Measurements from ENCODE around the gene COLEC11.
"Not testable (repeated sequence)": the region's sequence is repeated elsewhere in the genome, so short reads cannot be mapped to it uniquely, and the experiment has no call there.

Gene COLEC11

GRCh38 chr2:3635975-3636327 is 41.0 kb downstream of the COLEC11 start:
- DNase-seq (ENCODE audit: low read depth, low spot score); H3K27ac ChIP-seq: not testable (repeated sequence)

DNA sequence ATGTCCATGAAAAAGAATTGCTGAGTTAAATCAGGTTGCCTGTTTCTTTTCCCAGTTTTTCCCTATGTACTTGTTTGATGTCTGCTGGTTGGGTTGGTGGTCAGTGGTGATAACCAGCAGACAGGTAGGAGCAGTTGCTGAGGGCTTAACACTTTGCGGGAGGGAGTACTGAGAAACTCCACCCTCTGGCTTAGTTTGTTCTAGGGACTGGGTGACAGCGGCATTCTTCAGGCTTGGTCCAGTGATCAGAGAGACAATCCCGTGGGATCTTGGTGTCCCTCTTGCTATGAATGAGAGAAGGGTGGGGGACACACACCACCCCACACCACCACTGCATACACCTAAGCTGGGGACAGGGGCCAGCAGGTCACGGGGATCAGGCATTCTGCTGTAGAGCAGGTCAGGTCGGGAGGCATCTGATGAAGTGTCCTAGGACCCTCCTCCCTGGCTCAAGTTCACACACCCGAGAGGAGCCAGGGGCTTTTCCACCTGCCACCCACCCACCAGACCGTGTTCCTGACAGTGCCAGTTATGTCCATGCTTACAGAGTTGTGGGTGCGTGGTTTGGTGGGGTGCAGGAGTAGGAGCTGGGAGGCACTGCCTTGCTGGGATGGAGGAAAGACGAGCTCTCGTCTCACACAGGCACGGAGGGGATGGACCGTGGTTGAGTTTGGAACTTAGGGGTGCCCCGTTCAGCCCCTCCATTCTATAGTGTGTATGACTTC is 41.8 kb downstream of the COLEC11 start:
- DNase-seq (ENCODE audit: low read depth, low spot score): no peak
- H3K27ac ChIP-seq: no peak overlapping the region

DNA sequence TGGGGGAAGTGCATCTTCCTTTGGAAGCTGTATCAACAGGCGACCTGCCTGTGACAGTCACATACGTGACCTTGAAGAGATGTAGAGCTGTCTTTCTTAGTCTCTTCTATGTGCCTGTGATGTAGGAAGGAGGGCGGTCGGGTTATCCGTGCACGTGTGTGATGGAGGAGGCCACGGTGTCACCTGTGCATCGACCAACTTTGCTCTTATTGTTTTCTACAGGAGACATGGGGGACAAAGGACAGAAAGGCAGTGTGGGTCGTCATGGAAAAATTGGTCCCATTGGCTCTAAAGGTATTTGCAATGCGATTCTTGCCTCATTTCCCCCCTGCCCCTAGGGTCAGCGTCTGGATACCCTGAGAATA is 42.4 kb downstream of the COLEC11 start:
- H3K27ac ChIP-seq: no peak overlapping the region
- no peak for DNase-seq (ENCODE audit: low read depth, low spot score)

DNA sequence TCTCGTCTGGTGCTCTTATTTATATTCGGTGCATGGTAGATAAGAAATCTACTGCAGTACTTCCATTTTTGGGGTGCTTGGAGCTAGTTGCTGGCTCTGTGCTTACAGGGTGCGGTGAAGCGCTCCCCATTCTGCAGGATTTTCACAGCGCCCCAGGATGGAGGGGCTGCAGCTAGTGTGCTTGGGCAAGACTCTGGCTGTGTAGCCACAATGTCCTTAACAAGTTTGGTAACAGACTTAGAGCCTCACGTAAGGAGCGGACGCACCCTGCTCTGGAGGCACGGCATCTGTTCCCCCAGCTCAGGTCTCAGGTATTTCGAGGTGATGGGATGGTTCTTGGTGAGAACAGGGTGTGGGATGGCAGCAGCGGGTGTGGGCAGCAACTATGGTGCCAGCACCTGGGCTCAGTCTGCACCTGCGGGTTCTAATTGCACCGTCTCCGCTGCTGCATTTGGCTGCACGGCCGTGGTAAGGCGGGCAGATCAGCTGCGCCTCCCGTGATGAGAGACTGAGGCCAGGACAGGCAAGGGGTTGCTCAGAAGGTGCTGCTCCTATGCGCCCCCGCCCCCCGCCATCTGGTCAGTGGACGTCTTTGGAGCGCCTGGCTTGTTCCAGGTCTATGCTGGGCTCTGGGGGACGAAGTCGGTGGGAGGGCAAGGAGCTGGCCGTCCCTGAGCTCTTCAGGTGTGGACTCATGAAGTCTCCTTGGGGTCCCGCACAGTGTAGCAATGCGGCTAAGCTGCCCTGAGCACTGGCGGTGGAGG is 43.0 kb downstream of the COLEC11 start:
- no peak overlapping the region for H3K27ac ChIP-seq
- no peak for DNase-seq (ENCODE audit: low read depth, low spot score)

DNA sequence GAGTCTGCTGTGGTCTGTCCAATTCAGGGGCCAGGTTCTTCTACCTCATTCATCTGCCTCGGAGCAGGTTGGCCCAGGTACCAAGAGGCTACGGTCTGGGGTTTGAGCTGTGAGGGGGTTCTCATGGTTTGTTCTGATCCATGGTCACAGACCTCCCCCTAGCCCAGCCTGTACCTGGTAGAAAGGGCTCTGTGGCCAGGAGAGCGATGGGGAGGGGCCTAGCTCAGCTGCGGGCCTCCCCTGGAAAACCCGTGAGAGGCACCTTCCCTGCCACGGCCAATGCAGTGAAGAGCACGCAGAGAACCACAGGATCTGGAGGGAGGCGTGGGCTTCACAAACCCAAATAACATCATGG is 43.5 kb downstream of the COLEC11 start:
- no peak overlapping the region for H3K27ac ChIP-seq
- DNase-seq (ENCODE audit: low read depth, low spot score): no peak

DNA sequence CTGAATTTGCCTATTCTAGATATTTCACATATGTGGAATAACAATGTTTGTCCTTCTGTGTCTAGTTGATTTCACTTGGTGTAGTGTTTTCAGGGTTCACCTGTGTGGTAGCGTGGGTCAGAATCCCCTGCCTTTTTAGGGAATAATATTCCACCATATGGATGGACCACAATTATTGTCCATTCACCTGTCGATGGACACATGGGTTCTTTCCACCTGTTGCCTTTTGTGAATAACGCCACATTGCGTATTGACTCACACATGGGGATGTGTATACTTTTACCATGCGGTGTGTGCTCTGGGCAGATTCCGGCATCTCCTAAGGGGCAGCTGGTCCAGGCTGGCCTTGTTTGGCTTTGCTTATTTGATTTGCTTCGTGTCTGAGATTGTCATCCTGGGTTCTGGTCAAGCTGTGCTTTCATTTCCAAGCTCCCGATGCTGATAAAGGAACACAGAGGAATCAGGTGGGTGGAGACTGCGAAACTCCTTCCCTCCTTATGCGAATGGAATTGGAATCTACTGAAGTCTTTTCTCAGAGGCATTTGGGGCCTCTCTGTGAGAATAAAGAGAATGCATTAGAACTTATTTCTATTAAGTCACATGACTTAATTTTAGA is 44.2 kb downstream of the COLEC11 start:
- no peak overlapping the region for H3K27ac ChIP-seq
- DNase-seq (ENCODE audit: low read depth, low spot score): no peak

DNA sequence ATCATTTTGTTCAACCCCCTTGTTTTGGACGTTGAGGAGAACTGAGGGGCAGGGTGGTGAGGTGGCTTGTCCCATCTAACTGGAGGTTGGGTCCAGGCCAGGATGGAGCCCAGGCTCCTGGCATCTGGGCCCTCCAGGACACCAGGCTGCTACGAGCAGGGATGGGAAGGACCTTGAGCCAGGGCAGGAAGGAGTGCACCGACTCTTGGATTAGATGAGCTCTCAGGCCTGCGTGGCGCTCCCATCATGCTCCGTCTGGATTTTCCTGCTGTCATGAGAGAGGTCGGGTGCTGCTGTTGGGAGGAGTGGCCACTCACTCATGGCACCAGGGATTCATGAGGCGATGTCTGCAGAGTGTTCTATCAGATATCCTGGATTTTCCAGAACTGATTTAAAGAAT is 44.7 kb downstream of the COLEC11 start:
- no peak for DNase-seq (ENCODE audit: low read depth, low spot score)
- H3K27ac ChIP-seq: no peak overlapping the region

- no peak for DNase-seq (ENCODE audit: low read depth, low spot score)
- no peak overlapping the region for H3K27ac ChIP-seq
Observed at GRCh38 chr2:3641181-3641580, 46.3 kb downstream of the COLEC11 start.

- H3K27ac ChIP-seq: no peak overlapping the region
- no peak for DNase-seq (ENCODE audit: low read depth, low spot score)
Observed at GRCh38 chr2:3641841-3642421, 47.0 kb downstream of the COLEC11 start.

DNA sequence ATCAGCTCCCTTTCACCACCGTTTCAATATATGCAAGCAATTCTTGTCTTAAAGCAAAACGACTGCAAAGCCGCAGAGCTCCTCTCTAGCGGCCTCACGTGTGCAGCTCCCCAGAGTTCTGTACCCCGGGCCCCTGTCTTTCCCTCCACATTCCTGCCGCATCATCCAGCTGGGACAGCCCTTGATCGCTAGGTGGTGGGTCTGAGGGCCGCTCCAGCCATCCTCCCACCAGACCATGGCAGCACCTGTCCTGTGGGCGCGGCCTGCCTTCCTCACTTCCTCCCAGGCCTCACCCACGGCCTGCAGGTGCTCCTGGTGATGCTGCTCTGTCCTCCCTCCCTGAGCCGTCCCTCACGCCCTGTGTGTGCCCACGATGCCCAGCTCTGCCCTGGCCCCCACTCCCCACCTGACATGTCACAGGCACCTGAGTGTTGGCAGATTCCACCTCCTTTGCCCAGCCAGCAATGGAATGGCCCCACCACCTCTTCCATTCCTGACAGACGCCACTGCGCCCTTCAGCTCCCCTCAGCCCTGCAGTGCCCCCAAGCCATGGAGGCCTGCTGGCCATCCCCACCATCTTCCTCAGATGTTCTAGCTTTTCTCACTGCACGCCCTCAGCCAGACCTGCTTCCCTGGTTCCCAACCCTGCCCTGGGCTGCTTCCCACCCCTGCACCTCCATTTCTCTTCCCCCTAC is 47.8 kb downstream of the COLEC11 start:
- no peak overlapping the region for H3K27ac ChIP-seq
- no peak for DNase-seq (ENCODE audit: low read depth, low spot score)

GRCh38 chr2:3643371-3644245 is 48.7 kb downstream of the COLEC11 start:
- DNase-seq (ENCODE audit: low read depth, low spot score): no peak

GRCh38 chr2:3644246-3644525 is 49.3 kb downstream of the COLEC11 start:
- DNase-seq (ENCODE audit: low read depth, low spot score): no peak
- no peak overlapping the region for H3K27ac ChIP-seq

More at GRCh38 chr2:3643371-3644245, 48.7 kb downstream of the COLEC11 start:
- no peak overlapping the region for H3K27ac ChIP-seq

DNA sequence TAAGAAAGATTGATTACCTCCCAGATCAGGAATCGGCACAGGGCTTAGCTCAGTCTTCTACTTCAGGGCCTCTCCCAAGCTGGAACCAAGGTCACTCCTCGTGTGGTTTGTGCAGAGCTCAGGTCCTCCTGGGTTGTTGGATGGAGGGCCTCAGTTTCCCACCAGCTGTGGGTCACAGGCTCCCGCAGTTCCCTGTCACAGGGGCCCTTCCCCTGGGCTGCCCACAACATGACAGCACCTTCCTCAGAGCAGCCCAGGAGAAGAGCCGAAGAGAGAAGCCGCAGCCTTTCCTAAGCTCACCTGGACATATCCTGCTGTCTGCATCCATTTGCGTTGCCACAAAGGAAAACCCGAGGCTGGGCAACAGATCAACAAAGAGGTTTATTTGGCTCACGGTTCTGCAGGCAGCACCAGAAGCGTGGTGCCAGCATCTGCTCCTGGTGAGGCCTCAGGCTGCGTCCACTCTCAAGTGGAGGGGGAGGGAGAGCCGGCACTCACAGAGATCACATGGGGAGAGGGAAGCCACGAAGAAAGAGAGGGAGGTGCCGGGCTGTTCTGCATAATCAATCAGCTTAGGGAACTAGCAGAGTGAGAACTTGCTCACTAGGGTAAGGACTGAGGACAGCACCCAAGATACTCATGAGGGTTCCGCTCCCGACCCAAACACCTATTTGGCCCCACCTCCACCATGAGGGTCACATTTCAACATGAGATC is 50.1 kb downstream of the COLEC11 start:
- no peak for DNase-seq (ENCODE audit: low read depth, low spot score)
- H3K27ac ChIP-seq: no peak overlapping the region

DNA sequence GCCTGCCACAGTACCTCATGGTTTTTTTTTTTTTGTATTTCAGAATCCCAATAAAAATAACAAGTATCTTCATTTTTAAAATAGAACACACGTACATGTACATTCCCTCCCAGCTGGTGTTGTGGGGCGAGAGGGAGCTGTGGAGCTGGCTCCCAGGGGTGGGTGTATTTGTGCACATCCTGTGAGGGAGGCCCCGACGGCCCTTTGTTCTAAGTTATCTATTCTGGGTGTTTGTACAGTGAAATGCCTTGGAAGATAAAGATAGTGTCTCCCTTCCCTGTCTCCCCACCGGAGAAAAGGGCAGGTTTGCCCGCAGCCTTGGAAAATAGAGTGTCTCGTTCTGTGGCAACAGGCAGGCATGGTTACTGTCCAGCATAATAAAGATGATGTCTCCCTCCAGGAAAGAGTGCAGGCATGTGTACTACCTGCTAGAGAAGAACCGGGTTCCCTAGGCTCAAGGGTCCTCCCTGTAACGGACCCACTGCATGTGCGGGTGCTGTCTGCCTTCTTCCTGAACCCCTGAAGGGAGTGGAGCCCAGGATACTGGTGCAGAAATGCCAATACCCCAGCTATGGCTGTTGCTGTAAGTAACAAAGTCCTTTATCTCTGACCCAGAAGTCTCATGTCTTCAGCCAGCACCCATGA is 51.0 kb downstream of the COLEC11 start:
- no peak overlapping the region for H3K27ac ChIP-seq
- no peak for DNase-seq (ENCODE audit: low read depth, low spot score)

- H3K27ac ChIP-seq: no peak overlapping the region
- DNase-seq (ENCODE audit: low read depth, low spot score): no peak
Observed at GRCh38 chr2:3646446-3646845, 51.5 kb downstream of the COLEC11 start.

DNA sequence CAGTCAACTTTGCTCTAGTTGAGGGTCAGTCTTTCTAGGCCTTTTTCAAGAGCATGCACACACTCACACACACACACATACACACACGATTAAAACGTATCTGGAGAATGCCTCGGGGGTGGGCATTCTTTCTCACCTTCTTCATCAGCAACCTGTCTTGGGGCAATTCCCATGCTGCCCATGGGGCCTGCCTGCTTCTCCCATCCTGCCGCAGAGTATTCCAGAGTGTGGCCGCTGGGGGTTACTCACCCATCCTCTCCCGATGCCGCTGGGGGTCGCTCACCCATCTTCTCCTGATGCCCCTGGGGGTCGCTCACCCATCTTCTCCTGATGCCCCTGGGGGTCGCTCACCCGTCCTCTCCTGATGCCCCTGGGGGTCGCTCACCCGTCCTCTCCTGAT is 52.3 kb downstream of the COLEC11 start:
- DNase-seq (ENCODE audit: low read depth, low spot score): no peak
- no peak overlapping the region for H3K27ac ChIP-seq

- no peak overlapping the region for H3K27ac ChIP-seq
- DNase-seq (ENCODE audit: low read depth, low spot score): no peak
Observed at GRCh38 chr2:3647831-3648651, 53.1 kb downstream of the COLEC11 start.

- DNase-seq (ENCODE audit: low read depth, low spot score): no peak
- H3K27ac ChIP-seq: no peak overlapping the region
Observed at GRCh38 chr2:3648652-3649177, 53.8 kb downstream of the COLEC11 start.

Data from epithelial cell of prostate (primary cell).